NCI-H774 (cell line): ENCODE results near the gene GPR39.

ENCODE experiments used
- DNase-seq: peaks from one replicate; lab custom pipeline; 2025; lab: John Stamatoyannopoulos, UW

GPR39 gene

GRCh38 chr2:132642415-132642814 lies 225.8 kb downstream of the GPR39 start:
- no peak for DNase-seq

- DNase-seq: no peak
Observed at GRCh38 chr2:132645176-132645575, 228.6 kb downstream of the GPR39 start.

- DNase-seq: no peak
Observed at GRCh38 chr2:132645722-132646539, 229.3 kb downstream of the GPR39 start.

GRCh38 chr2:132646540-132647108 lies 230.0 kb downstream of the GPR39 start:
- no peak for DNase-seq

GRCh38 chr2:132651115-132652045 lies 234.8 kb downstream of the GPR39 start:
- no peak for DNase-seq

- no peak for DNase-seq
Observed at GRCh38 chr2:132652474-132652873, 235.9 kb downstream of the GPR39 start.

GRCh38 chr2:132654335-132654734 lies 237.7 kb downstream of the GPR39 start:
- DNase-seq: no peak

- no peak for DNase-seq
Observed at GRCh38 chr2:132654968-132655367, 238.4 kb downstream of the GPR39 start.

- no peak for DNase-seq
Observed at GRCh38 chr2:132656266-132656975, 239.8 kb downstream of the GPR39 start.

GRCh38 chr2:132659331-132659730 lies 242.7 kb downstream of the GPR39 start:
- no peak for DNase-seq

- no peak for DNase-seq
Observed at GRCh38 chr2:132662732-132663131, 246.1 kb downstream of the GPR39 start.

- no peak for DNase-seq
Observed at GRCh38 chr2:132664096-132664495, 247.5 kb downstream of the GPR39 start.

GRCh38 chr2:132665401-132666140 lies 249.0 kb downstream of the GPR39 start:
- DNase-seq: no peak

- no peak for DNase-seq
Observed at GRCh38 chr2:132667706-132668105, 251.1 kb downstream of the GPR39 start.

GRCh38 chr2:132668189-132668823 lies 251.7 kb downstream of the GPR39 start:
- no peak for DNase-seq

- peak; percentile 32 for DNase-seq
Observed at GRCh38 chr2:132668987-132669907, 252.6 kb downstream of the GPR39 start.

- DNase-seq: peak; percentile 63
Observed at GRCh38 chr2:132669908-132670495, 253.4 kb downstream of the GPR39 start, which contains the start of gene LYPD1. LYPD1 (minus strand) TSS chr2:132670205; CDS start chr2:132669932, 273 bp downstream.

- peak; percentile 65 for DNase-seq
Observed at GRCh38 chr2:132670496-132671150, 254.0 kb downstream of the GPR39 start.
